Cardiac fibroblast (primary cell): Measurements from ENCODE around the gene AATK.

ENCODE experiments used
- DNase-seq, 2 donors: peaks; one replicate each; pipeline versions ENCODE4 v3.0.0 to v3.0.0-alpha.2; 2010; ENCODE audit warnings: low read depth in 2 of 2
- H3K4me3 ChIP-seq, 2 donors: replicated peaks in 1 of 2; 1 replicate in 1 of 2; 2 replicates in 1 of 2; pipeline ENCODE4 v1.5.1; 2011; ENCODE audit warnings: low read depth in 2 of 2, low read length in 2 of 2, mild to moderate bottlenecking in 2 of 2, moderate library complexity in 1 of 2
- CTCF ChIP-seq: IDR thresholded peaks from one replicate; pipeline ENCODE4 v1.5.1; 2011; ENCODE audit warnings: low read depth, mild to moderate bottlenecking, low read length, inconsistent platforms

Gene AATK

GRCh38 chr17:81126281-81127132 lies 39.5 kb downstream of the AATK start:
- TF ChIP-seq CTCF = no peak
- no peak overlapping the region for H3K4me3 ChIP-seq
- DNase-seq = no peak

DNA sequence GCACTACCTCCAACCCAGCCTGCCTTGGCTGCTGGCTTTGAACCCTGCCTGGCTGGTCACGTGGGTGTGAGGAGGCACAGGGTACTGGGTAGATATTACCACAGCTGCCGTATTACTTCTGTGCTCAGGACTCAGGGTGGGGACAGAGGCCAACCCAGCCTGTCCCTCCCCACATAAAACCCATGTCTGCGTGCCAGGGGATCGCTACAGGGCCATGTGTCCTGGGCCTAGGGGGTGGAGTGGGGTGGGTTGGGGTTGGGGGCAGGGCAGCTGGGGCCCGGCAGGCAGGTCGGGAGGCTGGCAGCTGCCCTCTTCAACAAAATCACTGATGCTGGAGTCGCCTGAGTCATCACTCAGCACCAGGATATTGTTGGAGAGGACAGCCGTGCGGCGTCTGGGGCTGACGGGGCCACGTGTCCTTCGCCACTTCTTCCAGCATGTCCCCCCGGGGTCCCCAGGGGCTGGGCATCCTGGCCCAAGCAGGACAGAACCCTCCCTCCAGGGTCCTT lies 40.4 kb downstream of the AATK start:
- no peak for TF ChIP-seq CTCF
- H3K4me3 ChIP-seq = no peak overlapping the region
- DNase-seq = peak in 1 of 2 donors; percentile 12

DNA sequence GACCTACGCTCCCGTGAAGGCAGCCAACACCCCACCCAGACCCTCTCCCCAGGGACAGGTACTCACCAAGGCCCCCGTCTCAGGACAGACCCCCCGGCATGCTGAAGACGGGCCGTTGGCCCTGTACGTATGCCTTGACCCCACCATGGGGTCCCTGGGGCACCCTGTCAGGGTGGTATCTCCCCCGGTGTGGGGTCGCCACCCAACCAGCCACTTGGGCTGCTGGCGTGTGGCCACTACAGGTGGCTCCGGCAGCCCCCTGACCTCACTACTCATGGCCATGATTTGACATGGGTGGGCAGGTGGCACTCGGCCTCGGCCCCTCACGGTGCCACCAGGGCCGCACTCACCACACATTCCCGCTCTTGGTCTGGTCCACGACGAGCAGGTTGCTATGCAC lies 41.6 kb downstream of the AATK start:
- no peak for DNase-seq
- H3K4me3 ChIP-seq = no peak overlapping the region
- TF ChIP-seq CTCF = no peak

DNA sequence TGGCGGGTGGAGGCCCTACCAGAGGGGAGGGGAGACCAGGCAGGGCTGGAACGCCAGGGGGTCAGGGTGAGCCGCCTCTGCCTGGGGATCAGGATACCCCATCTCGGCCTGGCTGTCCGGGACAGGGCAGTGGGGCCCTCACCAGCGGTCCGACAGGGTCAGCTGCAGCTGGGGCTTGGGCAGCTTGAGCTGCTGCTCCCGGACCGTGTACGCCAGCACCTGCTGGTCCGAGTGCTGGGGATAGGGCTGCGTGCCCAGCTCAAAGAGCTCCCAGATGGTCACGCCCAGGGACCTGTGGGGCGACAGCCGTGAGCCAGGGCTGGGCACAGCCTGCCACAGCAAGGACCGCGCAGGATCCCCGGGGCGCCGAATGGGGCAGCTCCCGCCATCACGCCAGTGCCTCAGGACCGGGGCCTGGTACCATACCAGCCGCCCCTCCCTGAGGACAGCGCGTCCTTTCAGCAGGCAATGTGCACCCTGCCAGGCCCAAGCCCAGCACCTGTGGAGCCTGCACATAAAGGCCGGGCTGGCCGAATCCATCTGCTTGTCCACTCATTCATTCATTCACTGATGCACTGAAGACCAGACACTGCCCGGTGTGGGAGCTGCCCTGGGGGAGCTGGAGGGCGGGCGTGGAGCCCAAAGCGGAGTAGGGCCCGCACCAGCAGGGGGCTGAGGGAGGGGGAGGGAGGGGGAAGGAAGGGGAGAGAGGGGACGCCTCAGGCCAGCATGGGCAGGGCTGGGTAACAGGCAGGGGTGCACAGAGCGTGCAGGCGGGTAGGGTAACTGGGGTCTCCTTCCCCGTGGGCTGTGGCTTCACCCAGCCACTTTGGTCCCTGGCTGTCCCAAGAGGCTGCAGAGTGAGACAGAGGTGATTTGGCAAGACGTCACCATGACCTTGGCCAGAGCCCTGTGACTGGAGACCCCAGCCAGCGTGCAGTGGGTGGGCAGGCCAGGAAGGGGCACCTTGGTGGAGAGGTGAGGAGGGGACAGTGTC lies 42.7 kb downstream of the AATK start:
- H3K4me3 ChIP-seq = no peak overlapping the region
- TF ChIP-seq CTCF = no peak
- DNase-seq = no peak

- TF ChIP-seq CTCF = no peak
- no peak overlapping the region for H3K4me3 ChIP-seq
- no peak for DNase-seq
These were observed 43.9 kb downstream of the AATK start for GRCh38 chr17:81121841-81122733.
